Measurements from ENCODE around the gene SPCS2. TPM values are rescaled to one million over a fixed set of nuclear protein-coding genes. Genes with fewer than 3 reads are reported as not detected.
A peak's percentile ranks its signal among the peaks of the same experiment; 100 is the strongest.
"Not testable (repeated sequence)": the region's sequence is repeated elsewhere in the genome, so short reads cannot be mapped to it uniquely, and the experiment has no call there.

Gene SPCS2
- total RNA-seq, 1 donor from 2014 or later, result 112 TPM

GRCh38 chr11:74981888-74982287 lies 32.8 kb downstream of the SPCS2 start:
- H3K36me3 Mint-ChIP-seq (ENCODE audit: unreplicated experiment), result peaks cover 5% of the 10 kb centered on the region
- no peak overlapping the region for H3K27ac Mint-ChIP-seq (ENCODE audit: unreplicated experiment)
- TF ChIP-seq, protein P1, sequence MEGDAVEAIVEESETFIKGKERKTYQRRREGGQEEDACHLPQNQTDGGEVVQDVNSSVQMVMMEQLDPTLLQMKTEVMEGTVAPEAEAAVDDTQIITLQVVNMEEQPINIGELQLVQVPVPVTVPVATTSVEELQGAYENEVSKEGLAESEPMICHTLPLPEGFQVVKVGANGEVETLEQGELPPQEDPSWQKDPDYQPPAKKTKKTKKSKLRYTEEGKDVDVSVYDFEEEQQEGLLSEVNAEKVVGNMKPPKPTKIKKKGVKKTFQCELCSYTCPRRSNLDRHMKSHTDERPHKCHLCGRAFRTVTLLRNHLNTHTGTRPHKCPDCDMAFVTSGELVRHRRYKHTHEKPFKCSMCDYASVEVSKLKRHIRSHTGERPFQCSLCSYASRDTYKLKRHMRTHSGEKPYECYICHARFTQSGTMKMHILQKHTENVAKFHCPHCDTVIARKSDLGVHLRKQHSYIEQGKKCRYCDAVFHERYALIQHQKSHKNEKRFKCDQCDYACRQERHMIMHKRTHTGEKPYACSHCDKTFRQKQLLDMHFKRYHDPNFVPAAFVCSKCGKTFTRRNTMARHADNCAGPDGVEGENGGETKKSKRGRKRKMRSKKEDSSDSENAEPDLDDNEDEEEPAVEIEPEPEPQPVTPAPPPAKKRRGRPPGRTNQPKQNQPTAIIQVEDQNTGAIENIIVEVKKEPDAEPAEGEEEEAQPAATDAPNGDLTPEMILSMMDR (IDR thresholded peaks at IDR 0.05; ENCODE audit: partially characterized antibody, unreplicated experiment), result no peak
- H3K27me3 Mint-ChIP-seq (ENCODE audit: unreplicated experiment), result no peaks in the 10 kb centered on the region
- H3K4me1 Mint-ChIP-seq (ENCODE audit: low read depth, unreplicated experiment), result no peaks in the 10 kb centered on the region
- no peak overlapping the region for H3K4me3 Mint-ChIP-seq (ENCODE audit: unreplicated experiment)
- DNase-seq, result no peak
- peaks cover 2% of the 10 kb centered on the region for H3K9me3 Mint-ChIP-seq (ENCODE audit: unreplicated experiment)

GRCh38 chr11:74984070-74984469 lies 35.0 kb downstream of the SPCS2 start:
- no peak overlapping the region for H3K27ac Mint-ChIP-seq (ENCODE audit: unreplicated experiment)
- no peaks in the 10 kb centered on the region for H3K4me1 Mint-ChIP-seq (ENCODE audit: low read depth, unreplicated experiment)
- no peaks in the 10 kb centered on the region for H3K27me3 Mint-ChIP-seq (ENCODE audit: unreplicated experiment)
- peaks cover 2% of the 10 kb centered on the region for H3K9me3 Mint-ChIP-seq (ENCODE audit: unreplicated experiment)
- H3K36me3 Mint-ChIP-seq (ENCODE audit: unreplicated experiment), result peaks cover 5% of the 10 kb centered on the region
- TF ChIP-seq, protein P1 (IDR thresholded peaks at IDR 0.05; ENCODE audit: partially characterized antibody, unreplicated experiment), result no peak
- H3K4me3 Mint-ChIP-seq (ENCODE audit: unreplicated experiment), result no peak overlapping the region
- no peak for DNase-seq

- Mint-ChIP-seq H3K9me3 (ENCODE audit: unreplicated experiment) (peaks cover 2% of the 10 kb centered on the region), H3K4me1 (ENCODE audit: low read depth, unreplicated experiment) (peaks cover 3% of the 10 kb centered on the region), H3K36me3 (ENCODE audit: unreplicated experiment) (peaks cover 5% of the 10 kb centered on the region), H3K27me3 (ENCODE audit: unreplicated experiment) (no peaks in the 10 kb centered on the region), H3K27ac (ENCODE audit: unreplicated experiment) (no peak overlapping the region), H3K4me3 (ENCODE audit: unreplicated experiment) (no peak overlapping the region)
- no peak for DNase-seq
- TF ChIP-seq, protein P1 (IDR thresholded peaks at IDR 0.05; ENCODE audit: partially characterized antibody, unreplicated experiment), result no peak
Measured at GRCh38 chr11:74984730-74985129, 35.7 kb downstream of the SPCS2 start.

DNA sequence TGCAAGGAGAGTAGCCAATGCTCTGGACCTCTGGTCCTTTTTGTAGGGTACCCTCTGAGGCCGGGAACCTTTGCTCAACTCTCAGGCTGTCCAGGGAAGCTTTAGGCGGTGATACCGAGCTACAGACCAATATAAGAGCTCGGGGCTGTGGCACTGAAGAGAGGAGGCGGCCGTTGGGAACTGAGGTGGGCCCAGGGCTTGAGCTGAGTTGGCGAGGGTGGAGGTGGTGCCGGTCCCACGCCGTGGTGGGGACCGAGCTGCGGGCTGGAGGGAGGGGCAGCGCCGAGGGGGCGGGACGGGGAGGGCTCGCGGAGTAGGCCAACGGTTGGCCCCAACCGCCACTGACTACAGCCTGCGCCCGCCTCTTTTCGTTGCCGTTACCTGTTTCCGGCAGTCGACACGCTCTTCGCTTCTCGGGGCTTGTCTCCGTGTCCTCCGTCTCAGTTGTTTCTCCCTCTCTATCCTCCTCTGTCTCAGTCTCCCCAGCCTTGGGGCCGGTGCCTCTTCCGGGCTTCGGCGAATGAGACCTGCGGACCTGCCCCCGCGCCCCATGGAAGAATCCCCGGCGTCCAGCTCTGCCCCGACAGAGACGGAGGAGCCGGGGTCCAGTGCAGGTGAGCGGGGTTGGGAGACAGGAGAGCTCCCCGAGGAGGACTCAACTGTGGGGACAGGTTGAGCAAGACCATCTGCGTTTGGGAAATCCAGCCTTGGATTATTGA lies 39.6 kb downstream of the SPCS2 start, which contains the start of gene NEU3:
TSS of gene NEU3 (plus strand) at position 393 of the 719 bp plus-strand sequence. CDS start at position 521, 128 bp downstream.
- H3K4me3 Mint-ChIP-seq (ENCODE audit: unreplicated experiment), result peak within 1 kb of the TSS; percentile 96
- H3K9me3 Mint-ChIP-seq (ENCODE audit: unreplicated experiment), result peaks cover 2% of the 10 kb centered on the region
- peak within 1 kb of the TSS; percentile 35 for H3K27ac Mint-ChIP-seq (ENCODE audit: unreplicated experiment)
- no peaks in the 10 kb centered on the region for H3K27me3 Mint-ChIP-seq (ENCODE audit: unreplicated experiment)
- H3K4me1 Mint-ChIP-seq (ENCODE audit: low read depth, unreplicated experiment), result peaks cover 3% of the 10 kb centered on the region
- peak; percentile 68 for DNase-seq
- TF ChIP-seq, protein P1 (IDR thresholded peaks at IDR 0.05; ENCODE audit: partially characterized antibody, unreplicated experiment), result no peak
- H3K36me3 Mint-ChIP-seq (ENCODE audit: unreplicated experiment), result no peaks in the 10 kb centered on the region

DNA sequence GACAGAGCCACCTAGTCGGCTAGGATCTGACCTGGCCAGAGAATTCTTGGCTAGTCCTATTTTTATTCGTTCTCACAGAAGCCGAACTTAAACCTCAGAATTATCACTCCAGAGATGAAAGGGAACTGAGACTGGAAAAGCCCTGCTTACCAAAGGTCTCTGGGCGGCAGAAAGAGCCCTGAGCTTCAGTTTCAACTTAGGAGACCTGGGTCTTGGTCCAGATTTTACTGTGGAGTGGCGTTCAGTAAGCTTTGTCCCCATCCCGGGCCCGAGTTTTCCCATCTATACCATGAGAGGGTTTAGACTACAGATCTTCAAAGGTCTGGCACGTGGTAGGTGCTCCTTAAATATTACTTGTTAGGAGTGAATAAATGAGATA lies 40.2 kb downstream of the SPCS2 start:
- peak overlapping the region; percentile 96 for H3K4me3 Mint-ChIP-seq (ENCODE audit: unreplicated experiment)
- H3K27ac Mint-ChIP-seq (ENCODE audit: unreplicated experiment), result no peak overlapping the region

GRCh38 chr11:74990150-74990549 lies 41.1 kb downstream of the SPCS2 start:
- DNase-seq; H3K36me3 Mint-ChIP-seq (ENCODE audit: unreplicated experiment); H3K4me1 Mint-ChIP-seq (ENCODE audit: low read depth, unreplicated experiment); H3K27me3 Mint-ChIP-seq (ENCODE audit: unreplicated experiment); H3K9me3 Mint-ChIP-seq (ENCODE audit: unreplicated experiment); H3K4me3 Mint-ChIP-seq (ENCODE audit: unreplicated experiment); H3K27ac Mint-ChIP-seq (ENCODE audit: unreplicated experiment): not testable (repeated sequence)

More for the DNA sequence above, 40.2 kb downstream of the SPCS2 start:
- Mint-ChIP-seq H3K36me3 (ENCODE audit: unreplicated experiment) (no peaks in the 10 kb centered on the region), H3K9me3 (ENCODE audit: unreplicated experiment) (peaks cover 2% of the 10 kb centered on the region), H3K27me3 (ENCODE audit: unreplicated experiment) (no peaks in the 10 kb centered on the region), H3K4me1 (ENCODE audit: low read depth, unreplicated experiment) (peaks cover 3% of the 10 kb centered on the region)
- no peak for DNase-seq
- TF ChIP-seq, protein P1 (IDR thresholded peaks at IDR 0.05; ENCODE audit: partially characterized antibody, unreplicated experiment), result no peak

Measured in glutamatergic neuron (in vitro differentiated cells).